Measurements from ENCODE around the gene EIF3M. TPM values are rescaled to one million over a fixed set of nuclear protein-coding genes. Genes with fewer than 3 reads are reported as not detected.

The EIF3M gene
- polyA plus RNA-seq, 1 donor (not counting 4 experiments of a cell fraction or from before 2014, with no cell fraction given): 593 TPM

DNA sequence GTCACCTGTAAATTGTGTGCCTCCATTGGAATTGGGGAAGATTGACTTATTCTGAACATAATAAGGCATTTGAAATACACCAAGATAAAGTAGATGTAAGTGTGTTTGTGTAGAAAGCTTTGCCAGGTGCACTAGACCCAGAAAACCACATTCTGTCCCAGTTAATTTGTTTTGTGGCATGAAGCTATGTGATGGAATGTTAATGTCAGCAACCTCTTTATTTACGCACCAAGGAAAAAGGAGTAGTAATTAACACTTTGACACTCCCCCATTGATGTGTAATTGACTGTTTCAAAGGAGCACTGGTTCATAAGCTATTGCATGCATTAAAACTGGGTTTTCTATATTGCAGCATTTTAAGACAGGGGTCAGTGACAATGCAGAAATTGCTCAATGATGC is 14.3 kb downstream of the EIF3M start:
- DNase-seq (ENCODE audit: low read depth, low spot score) (no peak), FAIRE-seq (no peak)
- dilution Hi-C loops (cut with MboI; ENCODE audit: extremely low pct_ligation_motif_present, low sequenced_read_pairs): no loop called here
- peaks cover 2% of the 10 kb centered on the region for H4K20me1 ChIP-seq (ENCODE audit: control insufficient read depth, extremely low read depth, insufficient read depth, low read length)
- peaks cover 11% of the 10 kb centered on the region for H3K79me2 ChIP-seq (ENCODE audit: control insufficient read depth, insufficient read depth, low read length)
- no peak overlapping the region for H3K4me2 ChIP-seq (ENCODE audit: control insufficient read depth, extremely low read depth, insufficient read depth, low read depth, low read length)
- TF ChIP-seq CTCF (optimal IDR thresholded peaks at IDR 0.05 in 1 of 3, IDR thresholded peaks at IDR 0.05 in 1 of 3, conservative IDR thresholded peaks at IDR 0.05 in 1 of 3; ENCODE audit: extremely low read depth in 1 of 3, insufficient read depth in 2 of 3, low read length in 3 of 3) (no peak), EZH2 (IDR thresholded peaks at IDR 0.05; ENCODE audit: low read length) (no peak)
- H2AFZ ChIP-seq (ENCODE audit: control insufficient read depth, low read length): no peak overlapping the region
- no peaks in the 10 kb centered on the region for H3K4me1 ChIP-seq (ENCODE audit: control insufficient read depth, extremely low read depth, insufficient read depth, low read length)
- H3K36me3 ChIP-seq (ENCODE audit: control insufficient read depth in 2 of 2, extremely low read depth in 1 of 2, insufficient read depth in 2 of 2, low read length in 2 of 2): peaks cover 20 to 22% of the 10 kb centered on the region in 2 experiments
- no peak overlapping the region for H3K4me3 ChIP-seq (ENCODE audit: control insufficient read depth in 2 of 3, extremely low read depth in 1 of 3, insufficient read depth in 2 of 3, low read depth in 1 of 3, low read length in 3 of 3)
- H3K27ac ChIP-seq (ENCODE audit: control insufficient read depth, insufficient read depth, low read length): no peak overlapping the region
- no peak overlapping the region for H3K9ac ChIP-seq (ENCODE audit: control insufficient read depth, extremely low read depth, insufficient read depth, low read length)
- H3K9me1 ChIP-seq (ENCODE audit: control insufficient read depth, extremely low read depth, insufficient read depth, low read length): no peaks in the 10 kb centered on the region
- H3K9me3 ChIP-seq (ENCODE audit: control insufficient read depth, low read depth, low read length): no peaks in the 10 kb centered on the region
- H3K27me3 ChIP-seq (ENCODE audit: control insufficient read depth, extremely low read depth, insufficient read depth, low read length): no peaks in the 10 kb centered on the region

GRCh38 chr11:32602657-32603415 is 19.2 kb downstream of the EIF3M start:
- Histone ChIP-seq H2AFZ (ENCODE audit: control insufficient read depth, low read length) (no peak overlapping the region), H3K79me2 (ENCODE audit: control insufficient read depth, insufficient read depth, low read length) (peaks cover 1% of the 10 kb centered on the region), H3K27ac (ENCODE audit: control insufficient read depth, insufficient read depth, low read length) (no peak overlapping the region), H3K27me3 (ENCODE audit: control insufficient read depth, extremely low read depth, insufficient read depth, low read length) (no peaks in the 10 kb centered on the region), H3K36me3 (ENCODE audit: control insufficient read depth in 2 of 2, extremely low read depth in 1 of 2, insufficient read depth in 2 of 2, low read length in 2 of 2) (peaks cover 7 to 18% of the 10 kb centered on the region in 2 experiments), H4K20me1 (ENCODE audit: control insufficient read depth, extremely low read depth, insufficient read depth, low read length) (peaks cover 2% of the 10 kb centered on the region), H3K9me3 (ENCODE audit: control insufficient read depth, low read depth, low read length) (no peaks in the 10 kb centered on the region), H3K4me3 (ENCODE audit: control insufficient read depth in 2 of 3, extremely low read depth in 1 of 3, insufficient read depth in 2 of 3, low read depth in 1 of 3, low read length in 3 of 3) (no peak overlapping the region), H3K9ac (ENCODE audit: control insufficient read depth, extremely low read depth, insufficient read depth, low read length) (no peak overlapping the region), H3K4me2 (ENCODE audit: control insufficient read depth, extremely low read depth, insufficient read depth, low read depth, low read length) (no peak overlapping the region), H3K9me1 (ENCODE audit: control insufficient read depth, extremely low read depth, insufficient read depth, low read length) (no peaks in the 10 kb centered on the region), H3K4me1 (ENCODE audit: control insufficient read depth, extremely low read depth, insufficient read depth, low read length) (no peaks in the 10 kb centered on the region)
- dilution Hi-C loops (cut with MboI; ENCODE audit: extremely low pct_ligation_motif_present, low sequenced_read_pairs): no loop called here
- TF ChIP-seq CTCF (optimal IDR thresholded peaks at IDR 0.05 in 1 of 3, IDR thresholded peaks at IDR 0.05 in 1 of 3, conservative IDR thresholded peaks at IDR 0.05 in 1 of 3; ENCODE audit: extremely low read depth in 1 of 3, insufficient read depth in 2 of 3, low read length in 3 of 3) (no peak), EZH2 (IDR thresholded peaks at IDR 0.05; ENCODE audit: low read length) (no peak)
- FAIRE-seq (no peak), DNase-seq (ENCODE audit: low read depth, low spot score) (no peak)

Data from keratinocyte (primary cell).